Astrocyte (in vitro differentiated cells and primary cell): ENCODE results near the gene TEX51.

Source experiments
- EZH2 ChIP-seq: IDR thresholded peaks from 2 replicates; pipeline ENCODE4 v1.6.1; 2012; ENCODE audit warnings: mild to moderate bottlenecking, low read length, inconsistent platforms; ENCODE audit not compliant: insufficient read depth
- TF ChIP-seq, protein P1 (sequence below): IDR thresholded peaks from 2 replicates; pipeline ENCODE4 v1.5.1; 2011; ENCODE audit warnings: low read depth, mild to moderate bottlenecking, inconsistent platforms, low read length, moderate library complexity; ENCODE audit not compliant: insufficient read depth

DNA sequence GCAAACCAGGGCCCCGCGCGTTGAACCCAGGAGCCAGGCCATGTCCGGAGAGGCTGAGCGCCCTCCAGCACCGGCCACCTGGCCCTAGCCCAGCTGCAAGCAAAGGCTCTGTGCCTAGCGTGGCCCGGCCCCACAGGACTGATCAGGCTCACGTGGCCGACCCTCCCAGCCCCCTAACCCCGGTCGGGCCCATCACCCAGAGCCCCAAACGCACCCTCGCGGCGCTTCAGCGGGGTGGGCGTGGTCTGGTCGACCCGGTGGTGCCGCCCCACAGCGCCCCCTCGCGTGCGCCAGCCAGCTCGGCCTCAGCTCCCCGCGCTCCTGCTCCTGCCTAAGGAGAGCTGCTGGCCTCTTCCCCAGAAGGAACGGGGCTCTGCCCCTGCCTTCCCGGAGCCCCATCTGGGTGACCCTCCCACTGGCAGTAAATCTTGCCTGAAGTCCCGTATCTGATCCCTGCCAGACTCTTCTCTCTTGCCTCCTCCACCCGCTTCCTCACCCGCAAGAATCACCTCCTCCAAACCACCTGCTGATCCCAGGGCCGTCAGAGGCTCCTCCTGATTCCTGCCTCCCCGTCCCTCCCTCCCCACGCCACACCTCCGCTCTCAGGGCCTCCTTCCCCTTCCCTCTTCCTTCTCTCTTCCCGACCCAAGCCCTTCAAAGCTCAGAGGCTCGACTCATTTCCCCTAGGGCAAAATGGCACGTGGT lies 12.3 kb upstream of the TEX51 start:
- TF ChIP-seq EZH2: no peak
- TF ChIP-seq, protein P1, sequence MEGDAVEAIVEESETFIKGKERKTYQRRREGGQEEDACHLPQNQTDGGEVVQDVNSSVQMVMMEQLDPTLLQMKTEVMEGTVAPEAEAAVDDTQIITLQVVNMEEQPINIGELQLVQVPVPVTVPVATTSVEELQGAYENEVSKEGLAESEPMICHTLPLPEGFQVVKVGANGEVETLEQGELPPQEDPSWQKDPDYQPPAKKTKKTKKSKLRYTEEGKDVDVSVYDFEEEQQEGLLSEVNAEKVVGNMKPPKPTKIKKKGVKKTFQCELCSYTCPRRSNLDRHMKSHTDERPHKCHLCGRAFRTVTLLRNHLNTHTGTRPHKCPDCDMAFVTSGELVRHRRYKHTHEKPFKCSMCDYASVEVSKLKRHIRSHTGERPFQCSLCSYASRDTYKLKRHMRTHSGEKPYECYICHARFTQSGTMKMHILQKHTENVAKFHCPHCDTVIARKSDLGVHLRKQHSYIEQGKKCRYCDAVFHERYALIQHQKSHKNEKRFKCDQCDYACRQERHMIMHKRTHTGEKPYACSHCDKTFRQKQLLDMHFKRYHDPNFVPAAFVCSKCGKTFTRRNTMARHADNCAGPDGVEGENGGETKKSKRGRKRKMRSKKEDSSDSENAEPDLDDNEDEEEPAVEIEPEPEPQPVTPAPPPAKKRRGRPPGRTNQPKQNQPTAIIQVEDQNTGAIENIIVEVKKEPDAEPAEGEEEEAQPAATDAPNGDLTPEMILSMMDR: peak; percentile 8
